ENCODE results near the gene ABHD16A. TPM values are rescaled to one million over a fixed set of nuclear protein-coding genes. Genes with fewer than 3 reads are reported as not detected.

Gene ABHD16A
- total and polyA plus RNA-seq, 7 donors: 26.6 to 56.6 (median 34.4) TPM

DNA sequence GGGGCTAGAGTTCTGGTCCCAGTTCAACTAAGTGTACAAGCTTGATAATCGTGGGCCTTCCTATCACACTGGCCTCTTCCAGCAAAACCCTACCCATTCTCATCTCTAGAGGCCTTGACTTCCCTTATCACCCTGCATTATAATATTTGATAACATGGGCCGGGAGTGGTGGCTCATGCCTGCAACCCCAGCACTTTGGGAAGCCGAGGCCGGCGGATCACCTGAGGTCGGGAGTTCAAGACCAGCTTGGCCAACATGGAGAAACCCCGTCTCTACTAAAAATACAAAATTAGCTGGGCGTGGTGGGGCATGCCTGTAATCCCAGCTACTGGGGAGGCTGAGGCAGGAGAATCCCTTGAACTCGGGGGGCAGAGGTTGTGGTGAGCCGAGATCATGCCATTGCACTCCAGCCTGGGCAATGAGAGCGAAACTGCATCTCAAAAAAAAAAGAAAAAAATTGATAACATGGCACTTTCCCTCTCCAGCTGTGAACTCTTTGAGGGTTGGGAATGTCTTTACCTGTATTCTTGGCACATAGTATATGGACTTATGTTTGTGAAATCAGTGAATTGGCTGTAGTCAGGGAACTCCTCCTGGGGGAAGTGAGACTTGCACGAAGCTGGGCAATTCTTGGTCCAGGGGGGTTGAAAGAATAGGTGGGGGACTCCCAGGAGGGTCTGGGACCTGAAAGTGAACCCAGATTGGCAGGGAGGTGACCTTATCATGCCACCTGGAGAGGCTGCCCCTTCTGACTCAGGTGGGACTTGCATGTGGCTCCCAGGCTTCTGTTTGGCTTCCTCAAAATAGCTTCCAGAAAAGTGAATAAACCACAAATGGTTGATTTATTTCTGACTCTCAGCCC is 41.6 kb downstream of the ABHD16A start:
- no peak for ATAC-seq
- Histone ChIP-seq H3K4me3 (peak overlapping the region; percentile 79), H3K9me3 (no peaks in the 10 kb centered on the region), H3K27me3 (ENCODE audit: insufficient read depth in 3 of 3, low read length in 2 of 3) (no peaks in the 10 kb centered on the region), H3K4me1 (peaks cover 52% of the 10 kb centered on the region), H3K36me3 (ENCODE audit: insufficient read depth in 1 of 2, low read depth in 1 of 2) (peaks cover 3 to 36% of the 10 kb centered on the region in 2 donors), H3K27ac (peak overlapping the region; percentile 94)
- TF ChIP-seq, protein P1, sequence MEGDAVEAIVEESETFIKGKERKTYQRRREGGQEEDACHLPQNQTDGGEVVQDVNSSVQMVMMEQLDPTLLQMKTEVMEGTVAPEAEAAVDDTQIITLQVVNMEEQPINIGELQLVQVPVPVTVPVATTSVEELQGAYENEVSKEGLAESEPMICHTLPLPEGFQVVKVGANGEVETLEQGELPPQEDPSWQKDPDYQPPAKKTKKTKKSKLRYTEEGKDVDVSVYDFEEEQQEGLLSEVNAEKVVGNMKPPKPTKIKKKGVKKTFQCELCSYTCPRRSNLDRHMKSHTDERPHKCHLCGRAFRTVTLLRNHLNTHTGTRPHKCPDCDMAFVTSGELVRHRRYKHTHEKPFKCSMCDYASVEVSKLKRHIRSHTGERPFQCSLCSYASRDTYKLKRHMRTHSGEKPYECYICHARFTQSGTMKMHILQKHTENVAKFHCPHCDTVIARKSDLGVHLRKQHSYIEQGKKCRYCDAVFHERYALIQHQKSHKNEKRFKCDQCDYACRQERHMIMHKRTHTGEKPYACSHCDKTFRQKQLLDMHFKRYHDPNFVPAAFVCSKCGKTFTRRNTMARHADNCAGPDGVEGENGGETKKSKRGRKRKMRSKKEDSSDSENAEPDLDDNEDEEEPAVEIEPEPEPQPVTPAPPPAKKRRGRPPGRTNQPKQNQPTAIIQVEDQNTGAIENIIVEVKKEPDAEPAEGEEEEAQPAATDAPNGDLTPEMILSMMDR (IDR thresholded peaks at IDR 0.05): no peak
- 78 to 81% (median 78%) methylated on average over 12 of the region's 12 CpGs for WGBS, 3 donors
- DNase-seq: no peak
- intact Hi-C loops (cut with DNase I): loop anchor here in 1 of 2 donors (5.0 kb wide), 1 partner anchor 114 kb away; the partner anchor contains the start of genes ATP6V1G2 and NFKBIL1

- ATAC-seq: peak; percentile 78 to 81 (median 79)
- TF ChIP-seq, protein P1 (IDR thresholded peaks at IDR 0.05): no peak
- WGBS, 3 donors: 0 to 1% (median 0%) methylated on average over 50 to 52 of the region's 52 CpGs
These were observed 42.5 kb downstream of the ABHD16A start, which contains the start of gene C6orf47 for GRCh38 chr6:31660381-31661261. Gene C6orf47, minus strand, starts transcription at chr6:31660778. Its CDS starts 831 bp downstream, at chr6:31659947.

GRCh38 chr6:31659649-31660380 is 43.3 kb downstream of the ABHD16A start:
- 15 to 22% (median 18%) methylated on average over 13 of the region's 13 CpGs for WGBS, 3 donors
- DNase-seq: no peak
- H3K27ac ChIP-seq: peak overlapping the region; percentile 94
- intact Hi-C loops (cut with DNase I): loop anchor here in 1 of 2 donors (5.0 kb wide), 1 partner anchor 113 kb away; the partner anchor contains the start of genes ATP6V1G2 and NFKBIL1
- no peaks in the 10 kb centered on the region for H3K9me3 ChIP-seq
- peak overlapping the region; percentile 79 for H3K4me3 ChIP-seq
- H3K27me3 ChIP-seq (ENCODE audit: insufficient read depth in 3 of 3, low read length in 2 of 3): no peaks in the 10 kb centered on the region
- TF ChIP-seq, protein P1 (IDR thresholded peaks at IDR 0.05): no peak
- peak in 3 of 4 donors; percentile 3 to 16 (median 16) for ATAC-seq
- H3K4me1 ChIP-seq: peaks cover 51% of the 10 kb centered on the region
- H3K36me3 ChIP-seq (ENCODE audit: insufficient read depth in 1 of 2, low read depth in 1 of 2): peaks cover 3 to 48% of the 10 kb centered on the region in 2 donors

More at GRCh38 chr6:31660381-31661261, 42.5 kb downstream of the ABHD16A start, which contains the start of gene C6orf47:
- intact Hi-C loops (cut with DNase I): loop anchor here in 1 of 2 donors (5.0 kb wide), 1 partner anchor 113 kb away; the partner anchor contains the start of genes ATP6V1G2 and NFKBIL1
- Histone ChIP-seq H3K9me3 (no peaks in the 10 kb centered on the region), H3K27me3 (ENCODE audit: insufficient read depth in 3 of 3, low read length in 2 of 3) (no peaks in the 10 kb centered on the region), H3K27ac (peak within 1 kb of the TSS; percentile 94), H3K36me3 (ENCODE audit: insufficient read depth in 1 of 2, low read depth in 1 of 2) (peaks cover 3 to 43% of the 10 kb centered on the region in 2 donors), H3K4me3 (peak within 1 kb of the TSS; percentile 79), H3K4me1 (peaks cover 51% of the 10 kb centered on the region)
- DNase-seq: peak; percentile 91
